Measurements from ENCODE around the gene ASCL1. TPM values are rescaled to one million over a fixed set of nuclear protein-coding genes. Genes with fewer than 3 reads are reported as not detected.

The ASCL1 gene
- total RNA-seq, 2 experiments from 2014 or later, result not detected

- DNase-seq (ENCODE audit: low spot score), result no peak
- POLR2A ChIA-PET, result no interaction called here
- no peaks in the 10 kb centered on the region for H3K36me3 ChIP-seq (ENCODE audit: insufficient read depth, low read length)
- H2AFZ ChIP-seq (ENCODE audit: low read length), result no peak overlapping the region
- no peak overlapping the region for H3K4me3 ChIP-seq (ENCODE audit: low read depth, low read length, poor library complexity, severe bottlenecking)
- H3K9me2 ChIP-seq (ENCODE audit: insufficient read depth, low read length), result no peaks in the 10 kb centered on the region
- intact Hi-C loops (cut with micrococcal nuclease; ENCODE audit: unreplicated experiment), result no loop called here
- H3K4me1 ChIP-seq (ENCODE audit: insufficient read depth, low read length, poor library complexity, severe bottlenecking), result no peaks in the 10 kb centered on the region
- no peak overlapping the region for H3K27ac ChIP-seq (ENCODE audit: low read depth, low read length, poor library complexity, severe bottlenecking)
- CTCF ChIA-PET (ENCODE audit: unreplicated experiment), result no interaction called here
- TF ChIP-seq EZH2phosphoT487 (IDR thresholded peaks at IDR 0.05; ENCODE audit: borderline replicate concordance, low read depth, low read length), result no peak
- TF ChIP-seq, protein P1, sequence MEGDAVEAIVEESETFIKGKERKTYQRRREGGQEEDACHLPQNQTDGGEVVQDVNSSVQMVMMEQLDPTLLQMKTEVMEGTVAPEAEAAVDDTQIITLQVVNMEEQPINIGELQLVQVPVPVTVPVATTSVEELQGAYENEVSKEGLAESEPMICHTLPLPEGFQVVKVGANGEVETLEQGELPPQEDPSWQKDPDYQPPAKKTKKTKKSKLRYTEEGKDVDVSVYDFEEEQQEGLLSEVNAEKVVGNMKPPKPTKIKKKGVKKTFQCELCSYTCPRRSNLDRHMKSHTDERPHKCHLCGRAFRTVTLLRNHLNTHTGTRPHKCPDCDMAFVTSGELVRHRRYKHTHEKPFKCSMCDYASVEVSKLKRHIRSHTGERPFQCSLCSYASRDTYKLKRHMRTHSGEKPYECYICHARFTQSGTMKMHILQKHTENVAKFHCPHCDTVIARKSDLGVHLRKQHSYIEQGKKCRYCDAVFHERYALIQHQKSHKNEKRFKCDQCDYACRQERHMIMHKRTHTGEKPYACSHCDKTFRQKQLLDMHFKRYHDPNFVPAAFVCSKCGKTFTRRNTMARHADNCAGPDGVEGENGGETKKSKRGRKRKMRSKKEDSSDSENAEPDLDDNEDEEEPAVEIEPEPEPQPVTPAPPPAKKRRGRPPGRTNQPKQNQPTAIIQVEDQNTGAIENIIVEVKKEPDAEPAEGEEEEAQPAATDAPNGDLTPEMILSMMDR (conservative IDR thresholded peaks at IDR 0.05; ENCODE audit: low read length), result no peak
- no TSS peak for BruUV-seq (replicated peaks)
- no peaks in the 10 kb centered on the region for H3K9me3 ChIP-seq (ENCODE audit: low read length)
- no peaks in the 10 kb centered on the region for H4K20me1 ChIP-seq (ENCODE audit: insufficient read depth, low read length)
- H3K79me2 ChIP-seq (ENCODE audit: insufficient read depth, low read depth, low read length), result no peaks in the 10 kb centered on the region
- no peak overlapping the region for H3K4me2 ChIP-seq (ENCODE audit: low read length)
Measured at GRCh38 chr12:102958073-102958829, 777 bp downstream of the ASCL1 start.

- BruUV-seq (replicated peaks), result no TSS peak
- TF ChIP-seq, protein P1 (conservative IDR thresholded peaks at IDR 0.05; ENCODE audit: low read length), result no peak
- no peak for TF ChIP-seq EZH2phosphoT487 (IDR thresholded peaks at IDR 0.05; ENCODE audit: borderline replicate concordance, low read depth, low read length)
- Histone ChIP-seq H3K9me2 (ENCODE audit: insufficient read depth, low read length) (no peaks in the 10 kb centered on the region), H2AFZ (ENCODE audit: low read length) (no peak overlapping the region), H3K4me1 (ENCODE audit: insufficient read depth, low read length, poor library complexity, severe bottlenecking) (no peaks in the 10 kb centered on the region), H3K36me3 (ENCODE audit: insufficient read depth, low read length) (no peaks in the 10 kb centered on the region), H3K79me2 (ENCODE audit: insufficient read depth, low read depth, low read length) (no peaks in the 10 kb centered on the region), H4K20me1 (ENCODE audit: insufficient read depth, low read length) (no peaks in the 10 kb centered on the region), H3K4me3 (ENCODE audit: low read depth, low read length, poor library complexity, severe bottlenecking) (no peak overlapping the region), H3K4me2 (ENCODE audit: low read length) (no peak overlapping the region), H3K9me3 (ENCODE audit: low read length) (no peaks in the 10 kb centered on the region), H3K27ac (ENCODE audit: low read depth, low read length, poor library complexity, severe bottlenecking) (no peak overlapping the region)
- no peak for DNase-seq (ENCODE audit: low spot score)
- POLR2A ChIA-PET, result no interaction called here
- CTCF ChIA-PET (ENCODE audit: unreplicated experiment), result no interaction called here
- intact Hi-C loops (cut with micrococcal nuclease; ENCODE audit: unreplicated experiment), result no loop called here
Measured at GRCh38 chr12:102958830-102959176, 1.3 kb downstream of the ASCL1 start.

GRCh38 chr12:102959391-102959790, 1.9 kb downstream of the ASCL1 start:
- POLR2A ChIA-PET, result no interaction called here
- intact Hi-C loops (cut with micrococcal nuclease; ENCODE audit: unreplicated experiment), result no loop called here
- H3K4me1 ChIP-seq (ENCODE audit: insufficient read depth, low read length, poor library complexity, severe bottlenecking), result no peaks in the 10 kb centered on the region

More at GRCh38 chr12:102959391-102959790, 1.9 kb downstream of the ASCL1 start:
- Histone ChIP-seq H2AFZ (ENCODE audit: low read length) (no peak overlapping the region), H3K9me2 (ENCODE audit: insufficient read depth, low read length) (no peaks in the 10 kb centered on the region), H3K9me3 (ENCODE audit: low read length) (no peaks in the 10 kb centered on the region), H3K27ac (ENCODE audit: low read depth, low read length, poor library complexity, severe bottlenecking) (no peak overlapping the region), H3K36me3 (ENCODE audit: insufficient read depth, low read length) (no peaks in the 10 kb centered on the region), H3K4me3 (ENCODE audit: low read depth, low read length, poor library complexity, severe bottlenecking) (no peak overlapping the region), H4K20me1 (ENCODE audit: insufficient read depth, low read length) (no peaks in the 10 kb centered on the region), H3K4me2 (ENCODE audit: low read length) (no peak overlapping the region), H3K79me2 (ENCODE audit: insufficient read depth, low read depth, low read length) (no peaks in the 10 kb centered on the region)
- CTCF ChIA-PET (ENCODE audit: unreplicated experiment), result no interaction called here
- BruUV-seq (replicated peaks), result no TSS peak
- TF ChIP-seq, protein P1 (conservative IDR thresholded peaks at IDR 0.05; ENCODE audit: low read length), result no peak
- DNase-seq (ENCODE audit: low spot score), result no peak

Data from OCI-LY7 (cell line).